ENCODE measurements around the gene PRR14.
A peak's percentile ranks its signal among the peaks of the same experiment; 100 is the strongest.
"Not testable (repeated sequence)": the region's sequence is repeated elsewhere in the genome, so short reads cannot be mapped to it uniquely, and the experiment has no call there.

Gene PRR14

GRCh38 chr16:30691907-30692306 is 41.1 kb downstream of the PRR14 start:
- TF ChIP-seq, protein P1, sequence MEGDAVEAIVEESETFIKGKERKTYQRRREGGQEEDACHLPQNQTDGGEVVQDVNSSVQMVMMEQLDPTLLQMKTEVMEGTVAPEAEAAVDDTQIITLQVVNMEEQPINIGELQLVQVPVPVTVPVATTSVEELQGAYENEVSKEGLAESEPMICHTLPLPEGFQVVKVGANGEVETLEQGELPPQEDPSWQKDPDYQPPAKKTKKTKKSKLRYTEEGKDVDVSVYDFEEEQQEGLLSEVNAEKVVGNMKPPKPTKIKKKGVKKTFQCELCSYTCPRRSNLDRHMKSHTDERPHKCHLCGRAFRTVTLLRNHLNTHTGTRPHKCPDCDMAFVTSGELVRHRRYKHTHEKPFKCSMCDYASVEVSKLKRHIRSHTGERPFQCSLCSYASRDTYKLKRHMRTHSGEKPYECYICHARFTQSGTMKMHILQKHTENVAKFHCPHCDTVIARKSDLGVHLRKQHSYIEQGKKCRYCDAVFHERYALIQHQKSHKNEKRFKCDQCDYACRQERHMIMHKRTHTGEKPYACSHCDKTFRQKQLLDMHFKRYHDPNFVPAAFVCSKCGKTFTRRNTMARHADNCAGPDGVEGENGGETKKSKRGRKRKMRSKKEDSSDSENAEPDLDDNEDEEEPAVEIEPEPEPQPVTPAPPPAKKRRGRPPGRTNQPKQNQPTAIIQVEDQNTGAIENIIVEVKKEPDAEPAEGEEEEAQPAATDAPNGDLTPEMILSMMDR (conservative IDR thresholded peaks at IDR 0.05; ENCODE audit: low read depth, low read length): no peak
- H3K4me3 ChIP-seq (ENCODE audit: low read depth, low read length): no peak overlapping the region
- DNase-seq (ENCODE audit: low read depth): no peak

DNA sequence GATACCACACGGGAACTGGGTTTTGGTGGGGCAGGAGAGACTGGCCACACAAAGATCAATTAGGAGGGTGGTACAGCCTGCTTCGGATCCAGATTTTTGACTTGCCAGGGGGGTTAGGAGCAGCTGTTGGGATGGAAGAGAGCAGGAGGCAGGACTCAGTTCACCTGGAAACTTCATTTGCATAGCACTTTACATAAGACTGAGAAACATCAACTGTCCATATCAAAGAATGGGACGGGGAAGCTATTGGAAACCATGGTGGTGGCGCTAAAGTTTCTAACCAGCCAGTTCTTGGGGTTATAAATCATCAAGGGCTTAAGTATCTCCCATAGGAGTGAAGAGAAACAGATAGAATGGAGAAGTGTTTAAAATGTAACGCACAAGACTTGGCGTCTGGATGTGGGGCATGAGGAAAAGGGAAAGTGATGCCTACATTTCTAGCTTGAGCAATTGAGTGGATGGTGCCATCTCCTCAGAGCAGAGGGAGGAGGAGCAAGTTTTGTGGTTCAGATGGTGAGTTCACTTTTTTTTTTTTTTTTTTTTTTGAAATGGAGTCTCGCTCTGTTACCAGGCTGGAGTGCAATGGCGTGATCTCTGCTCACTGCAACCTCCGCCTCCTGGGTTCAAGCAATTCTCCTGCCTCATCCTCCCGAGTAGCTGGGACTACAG is 41.8 kb downstream of the PRR14 start:
- TF ChIP-seq, protein P1 (conservative IDR thresholded peaks at IDR 0.05; ENCODE audit: low read depth, low read length): no peak
- no peak overlapping the region for H3K4me3 ChIP-seq (ENCODE audit: low read depth, low read length)
- no peak for DNase-seq (ENCODE audit: low read depth)

DNA sequence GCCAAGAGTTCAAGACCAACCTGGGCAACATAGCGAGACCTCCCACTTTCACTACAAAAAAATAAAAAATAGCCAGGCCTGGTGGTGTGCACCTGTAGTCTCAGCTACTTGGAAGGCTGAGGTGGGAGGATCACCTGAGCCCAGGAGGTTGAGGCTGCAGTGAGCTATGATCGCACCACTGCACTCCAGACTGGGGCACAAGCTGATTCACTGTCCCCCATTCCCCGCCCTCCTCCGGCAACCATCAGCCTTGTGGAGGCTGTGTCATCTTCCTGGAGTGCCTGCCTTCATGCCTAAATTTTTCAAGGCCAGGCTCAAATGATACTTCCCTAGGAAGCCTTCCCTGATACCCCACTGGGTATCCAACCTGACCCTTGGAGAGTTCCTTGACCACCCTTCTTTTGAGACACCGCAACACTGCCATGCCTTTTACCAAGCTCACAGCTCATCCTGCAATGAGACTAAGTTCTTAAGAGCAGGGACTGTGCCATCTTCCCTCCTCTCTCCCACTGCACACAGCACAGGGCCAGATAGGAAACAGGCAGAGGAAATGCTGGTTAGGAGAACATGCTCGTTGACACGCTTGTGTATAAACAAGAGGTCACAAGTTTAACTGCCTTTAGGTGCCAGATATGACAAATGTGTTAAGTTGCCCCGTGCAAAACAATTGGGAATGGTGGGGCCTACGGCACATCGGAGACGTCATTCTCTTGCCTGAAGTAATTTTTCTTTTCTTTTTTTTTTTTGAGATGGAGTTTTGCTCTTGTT is 44.4 kb downstream of the PRR14 start:
- TF ChIP-seq, protein P1 (conservative IDR thresholded peaks at IDR 0.05; ENCODE audit: low read depth, low read length): no peak
- no peak overlapping the region for H3K4me3 ChIP-seq (ENCODE audit: low read depth, low read length)
- DNase-seq (ENCODE audit: low read depth): no peak

GRCh38 chr16:30696646-30697045 is 45.9 kb downstream of the PRR14 start:
- H3K4me3 ChIP-seq (ENCODE audit: low read depth, low read length); DNase-seq (ENCODE audit: low read depth): not testable (repeated sequence)

GRCh38 chr16:30697264-30698138 is 46.7 kb downstream of the PRR14 start:
- H3K4me3 ChIP-seq (ENCODE audit: low read depth, low read length): peak overlapping the region; percentile 99
- TF ChIP-seq, protein P1 (conservative IDR thresholded peaks at IDR 0.05; ENCODE audit: low read depth, low read length): no peak

DNA sequence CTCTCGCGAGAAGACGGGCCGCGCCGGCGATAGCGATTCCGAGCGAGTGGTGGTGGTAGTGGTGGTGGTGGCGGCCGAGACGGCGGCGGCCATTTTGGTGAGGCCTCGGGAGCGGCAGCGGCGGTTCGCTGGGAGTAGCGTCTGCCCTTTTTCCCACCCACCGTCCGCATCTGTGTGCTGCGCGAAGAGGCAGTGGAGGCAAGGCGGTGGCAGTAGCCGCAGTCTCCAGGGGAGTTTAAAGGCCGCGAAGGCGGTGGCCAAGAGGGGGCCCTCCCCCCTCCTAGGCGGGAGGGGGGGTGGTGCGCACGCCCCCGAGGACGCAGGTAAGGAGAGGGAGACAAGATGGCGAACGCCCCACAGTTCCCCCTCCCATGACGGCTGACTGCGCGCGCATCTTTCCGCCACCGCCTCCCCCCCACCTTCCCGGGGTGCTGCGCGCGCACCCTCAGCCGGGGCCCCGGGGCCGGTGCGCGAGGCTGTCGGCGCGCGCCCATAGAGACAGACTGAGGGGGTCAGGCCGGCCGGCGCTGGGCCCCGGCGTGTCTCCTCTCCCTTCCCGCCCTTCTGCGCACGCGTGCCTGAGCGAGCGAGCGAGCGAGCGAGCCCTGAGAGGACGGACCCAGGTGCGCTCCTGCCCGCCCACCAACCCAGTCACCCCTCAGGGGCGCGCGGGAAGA is 47.5 kb downstream of the PRR14 start:
- peak overlapping the region; percentile 99 for H3K4me3 ChIP-seq (ENCODE audit: low read depth, low read length)
- TF ChIP-seq, protein P1 (conservative IDR thresholded peaks at IDR 0.05; ENCODE audit: low read depth, low read length): no peak
- DNase-seq (ENCODE audit: low read depth): peak; percentile 93

More at GRCh38 chr16:30697264-30698138, 46.7 kb downstream of the PRR14 start:
- peak; percentile 98 for DNase-seq (ENCODE audit: low read depth)

All from choroid plexus epithelial cell (primary cell).